H9 (cell line): Measurements from ENCODE around the gene WDR64. TPM values are rescaled to one million over a fixed set of nuclear protein-coding genes. Genes with fewer than 3 reads are reported as not detected.

ENCODE experiments used
- DNase-seq: peaks from one replicate; pipeline ENCODE4 v3.0.0-alpha.2; 2017
- H2AFZ ChIP-seq: one replicate; pipeline ENCODE4 v1.6.1; 2013; ENCODE audit warnings: mild to moderate bottlenecking, low read length, control low read depth, moderate library complexity
- H2AK5ac ChIP-seq: 2 replicates; pipeline ENCODE4 v1.6.1; 2013; ENCODE audit warnings: low read length, control low read depth, mixed read lengths; ENCODE audit not compliant: insufficient read length
- H2BK120ac ChIP-seq: one replicate; pipeline ENCODE4 v1.6.1; 2013; ENCODE audit warnings: low read depth, mild to moderate bottlenecking, low read length, control low read depth, inconsistent platforms; ENCODE audit not compliant: poor library complexity, severe bottlenecking
- H2BK12ac ChIP-seq: 2 replicates; pipeline ENCODE4 v1.6.1; 2013; ENCODE audit warnings: low read length, control low read depth, mixed read lengths, low read depth; ENCODE audit not compliant: insufficient read length
- H2BK15ac ChIP-seq: 2 replicates; pipeline ENCODE4 v1.6.1; 2013; ENCODE audit warnings: low read depth, low read length, control low read depth
- H2BK20ac ChIP-seq: one replicate; pipeline ENCODE4 v1.6.1; 2013; ENCODE audit warnings: low read depth, mild to moderate bottlenecking, low read length, control low read depth, inconsistent platforms; ENCODE audit not compliant: poor library complexity, severe bottlenecking
- H2BK5ac ChIP-seq: 2 replicates; pipeline ENCODE4 v1.6.1; 2013; ENCODE audit warnings: low read length, control low read depth, mixed read lengths; ENCODE audit not compliant: insufficient read length
- H3K14ac ChIP-seq: 2 replicates; pipeline ENCODE4 v1.6.1; 2013; ENCODE audit warnings: low read length, control low read depth; ENCODE audit not compliant: insufficient read depth
- H3K18ac ChIP-seq: 2 replicates; pipeline ENCODE4 v1.6.1; 2013; ENCODE audit warnings: low read depth, mild to moderate bottlenecking, mixed read lengths, low read length, control low read depth; ENCODE audit not compliant: insufficient read length
- H3K23ac ChIP-seq: 2 replicates; pipeline ENCODE4 v1.6.1; 2013; ENCODE audit warnings: low read length, control low read depth, mixed read lengths, low read depth; ENCODE audit not compliant: insufficient read length
- H3K23me2 ChIP-seq: 2 replicates; pipeline ENCODE4 v1.6.1; 2013; ENCODE audit warnings: low read depth, mild to moderate bottlenecking, mixed read lengths, low read length, control low read depth; ENCODE audit not compliant: insufficient read length, poor library complexity, severe bottlenecking
- H3K27ac ChIP-seq: 2 replicates; pipeline ENCODE4 v1.5.1; 2013; ENCODE audit warnings: low read length, control low read depth, mixed read lengths, low read depth; ENCODE audit not compliant: insufficient read length
- H3K27me3 ChIP-seq: 2 replicates; pipeline ENCODE4 v1.6.1; 2013; ENCODE audit warnings: low read length, control low read depth, inconsistent platforms; ENCODE audit not compliant: insufficient read depth
- H3K4ac ChIP-seq: 2 replicates; pipeline ENCODE4 v1.6.1; 2013; ENCODE audit warnings: low read depth, mild to moderate bottlenecking, control low read depth, inconsistent platforms, low read length, moderate library complexity
- H3K4me1 ChIP-seq: 2 replicates; pipeline ENCODE4 v1.6.1; 2013; ENCODE audit warnings: low read length, control low read depth, inconsistent platforms; ENCODE audit not compliant: insufficient read depth
- H3K4me2 ChIP-seq: 2 replicates; pipeline ENCODE4 v1.6.1; 2013; ENCODE audit warnings: low read length, control low read depth, mixed read lengths; ENCODE audit not compliant: insufficient read length, insufficient read depth
- H3K56ac ChIP-seq: 2 replicates; pipeline ENCODE4 v1.6.1; 2013; ENCODE audit warnings: low read depth, mild to moderate bottlenecking, mixed read lengths, low read length, control low read depth; ENCODE audit not compliant: insufficient read length
- H3K79me1 ChIP-seq: 2 replicates; pipeline ENCODE4 v1.6.1; 2013; ENCODE audit warnings: low read depth, mild to moderate bottlenecking, moderate library complexity, low read length, control low read depth, inconsistent platforms; ENCODE audit not compliant: insufficient read depth, poor library complexity, severe bottlenecking
- H3K79me2 ChIP-seq: 2 replicates; pipeline ENCODE4 v1.6.1; 2013; ENCODE audit warnings: low read length, control low read depth, inconsistent platforms; ENCODE audit not compliant: insufficient read depth
- H3K9ac ChIP-seq: 2 replicates; pipeline ENCODE4 v1.6.1; 2013; ENCODE audit warnings: low read length, control low read depth, mixed read lengths; ENCODE audit not compliant: insufficient read length; ENCODE audit errors: extremely low read depth
- H3K9me3 ChIP-seq: one replicate; pipeline ENCODE4 v1.6.1; 2013; ENCODE audit warnings: low read depth, low read length, inconsistent platforms; ENCODE audit not compliant: control insufficient read depth
- H3T11ph ChIP-seq: one replicate; pipeline ENCODE4 v1.6.1; 2013; ENCODE audit warnings: mild to moderate bottlenecking, low read length, control low read depth, inconsistent platforms
- H4K20me1 ChIP-seq: one replicate; pipeline ENCODE4 v1.6.1; 2013; ENCODE audit not compliant: control insufficient read depth, insufficient read length, insufficient read depth
- H4K5ac ChIP-seq: 2 replicates; pipeline ENCODE4 v1.6.1; 2013; ENCODE audit warnings: low read depth, mild to moderate bottlenecking, mixed read lengths, low read length, control low read depth; ENCODE audit not compliant: insufficient read length
- H4K8ac ChIP-seq: replicated peaks from 2 replicates; pipeline ENCODE4 v1.6.1; 2013; ENCODE audit warnings: low read length, control low read depth, mixed read lengths, low read depth; ENCODE audit not compliant: insufficient read length
- H4K91ac ChIP-seq: 2 replicates; pipeline ENCODE4 v1.6.1; 2013; ENCODE audit warnings: low read depth, mild to moderate bottlenecking, moderate library complexity, mixed read lengths, low read length, control low read depth; ENCODE audit not compliant: insufficient read length
- H3K27ac Mint-ChIP-seq, 3 experiments: 2 replicates in 2 of 3; 3 replicates in 1 of 3; pipeline ENCODE4 v1.8.0; 2020 to 2021; ENCODE audit warnings: mixed read lengths in 3 of 3, mild to moderate bottlenecking in 1 of 3, moderate library complexity in 1 of 3
- H3K27me3 Mint-ChIP-seq: 2 replicates; pipeline ENCODE4 v1.8.0; 2021; ENCODE audit warnings: low read depth, mild to moderate bottlenecking, moderate library complexity, mixed read lengths
- H3K36me3 Mint-ChIP-seq, 3 experiments: 2 replicates in 2 of 3; 3 replicates in 1 of 3; pipeline ENCODE4 v1.8.0; 2020 to 2021; ENCODE audit warnings: low read depth in 3 of 3, mixed read lengths in 3 of 3; ENCODE audit not compliant: insufficient read depth in 1 of 3
- H3K4me1 Mint-ChIP-seq, 2 experiments: 2 replicates each; pipeline ENCODE4 v1.8.0; 2020; ENCODE audit warnings: mixed read lengths in 2 of 2
- H3K4me3 Mint-ChIP-seq, 2 experiments: 2 replicates in 1 of 2; 3 replicates in 1 of 2; pipeline ENCODE4 v1.8.0; 2020 to 2021; ENCODE audit warnings: mild to moderate bottlenecking in 2 of 2, mixed read lengths in 2 of 2, moderate library complexity in 1 of 2
- H3K9me3 Mint-ChIP-seq, 2 experiments: 2 replicates in 1 of 2; 3 replicates in 1 of 2; pipeline ENCODE4 v1.8.0; 2020; ENCODE audit warnings: mild to moderate bottlenecking in 2 of 2, mixed read lengths in 2 of 2, moderate library complexity in 1 of 2
- WGBS: extraction: QIAGEN DNeasy Blood & Tissue Kit; methylation state at CpG from one replicate; pipeline ENCODE4 v1.1.7; 2013; ENCODE audit warnings: missing lambda C conversion rate, low lambda C conversion rate, mixed read lengths; ENCODE audit not compliant: insufficient read length; ENCODE audit errors: extremely low coverage; 5-methylcytosine and 5-hydroxymethylcytosine counted together
- total RNA-seq: library from RNA; stranded (reverse); gene quantifications from 2 replicates; pipeline ENCODE4 v1.2.1, GENCODE V29; 2021
- TF ChIP-seq, protein P1 (sequence below): fragments of 200-600 bp; sonication (generic); conservative IDR thresholded peaks from 3 replicates; pipeline ENCODE4 v1.8.0; 2021; ENCODE audit warnings: antibody characterized with exemption, mild to moderate bottlenecking

Gene WDR64
- total RNA-seq, 1 experiment from 2014 or later: not detected

- H3K27me3 ChIP-seq: no peaks in the 10 kb centered on the region
- H3K27ac Mint-ChIP-seq: no peak overlapping the region
- H3K27me3 Mint-ChIP-seq: no peaks in the 10 kb centered on the region; the same call in 1 of the 2 replicates
Observed at GRCh38 chr1:241666419-241666818, 14.3 kb downstream of the WDR64 start.

More at GRCh38 chr1:241666419-241666818, 14.3 kb downstream of the WDR64 start:
- DNase-seq: no peak
- no peak overlapping the region for H3K27ac ChIP-seq
- H3K9ac ChIP-seq: no peak overlapping the region
- no peak overlapping the region for H2BK5ac ChIP-seq
- no peak overlapping the region for H2AFZ ChIP-seq
- H3K9me3 Mint-ChIP-seq: no peaks in the 10 kb centered on the region
- H2BK20ac ChIP-seq: no peak overlapping the region
- no peak overlapping the region for H2BK15ac ChIP-seq
- H3T11ph ChIP-seq: no peak overlapping the region
- no peak overlapping the region for H3K14ac ChIP-seq
- H3K56ac ChIP-seq: no peak overlapping the region
- H3K4me1 ChIP-seq: no peaks in the 10 kb centered on the region; the same call in 1 of the 2 replicates
- H2BK12ac ChIP-seq: no peak overlapping the region
- no peaks in the 10 kb centered on the region for H3K79me1 ChIP-seq
- no peak overlapping the region for H3K4ac ChIP-seq
- H2BK120ac ChIP-seq: no peak overlapping the region
- TF ChIP-seq, protein P1, sequence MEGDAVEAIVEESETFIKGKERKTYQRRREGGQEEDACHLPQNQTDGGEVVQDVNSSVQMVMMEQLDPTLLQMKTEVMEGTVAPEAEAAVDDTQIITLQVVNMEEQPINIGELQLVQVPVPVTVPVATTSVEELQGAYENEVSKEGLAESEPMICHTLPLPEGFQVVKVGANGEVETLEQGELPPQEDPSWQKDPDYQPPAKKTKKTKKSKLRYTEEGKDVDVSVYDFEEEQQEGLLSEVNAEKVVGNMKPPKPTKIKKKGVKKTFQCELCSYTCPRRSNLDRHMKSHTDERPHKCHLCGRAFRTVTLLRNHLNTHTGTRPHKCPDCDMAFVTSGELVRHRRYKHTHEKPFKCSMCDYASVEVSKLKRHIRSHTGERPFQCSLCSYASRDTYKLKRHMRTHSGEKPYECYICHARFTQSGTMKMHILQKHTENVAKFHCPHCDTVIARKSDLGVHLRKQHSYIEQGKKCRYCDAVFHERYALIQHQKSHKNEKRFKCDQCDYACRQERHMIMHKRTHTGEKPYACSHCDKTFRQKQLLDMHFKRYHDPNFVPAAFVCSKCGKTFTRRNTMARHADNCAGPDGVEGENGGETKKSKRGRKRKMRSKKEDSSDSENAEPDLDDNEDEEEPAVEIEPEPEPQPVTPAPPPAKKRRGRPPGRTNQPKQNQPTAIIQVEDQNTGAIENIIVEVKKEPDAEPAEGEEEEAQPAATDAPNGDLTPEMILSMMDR: no peak
- H3K23ac ChIP-seq: no peak overlapping the region
- no peaks in the 10 kb centered on the region for H3K23me2 ChIP-seq
- no peaks in the 10 kb centered on the region for H3K79me2 ChIP-seq
- no CpG with 5 or more reads among the region's 3 CpGs for WGBS
- H4K20me1 ChIP-seq: no peaks in the 10 kb centered on the region
- no peak overlapping the region for H4K8ac ChIP-seq
- H3K4me3 Mint-ChIP-seq: no peak overlapping the region
- no peak overlapping the region for H3K4me2 ChIP-seq
- H4K91ac ChIP-seq: no peak overlapping the region
- H3K36me3 Mint-ChIP-seq: no peaks in the 10 kb centered on the region
- no peak overlapping the region for H4K5ac ChIP-seq
- H3K9me3 ChIP-seq: no peaks in the 10 kb centered on the region
- no peak overlapping the region for H3K18ac ChIP-seq
- peaks cover 7 to 10% of the 10 kb centered on the region in 2 experiments for H3K4me1 Mint-ChIP-seq
- no peak overlapping the region for H2AK5ac ChIP-seq
